Osteocyte (in vitro differentiated cells): Measurements from ENCODE around the gene MAPKBP1. TPM values are rescaled to one million over a fixed set of nuclear protein-coding genes. Genes with fewer than 3 reads are reported as not detected.

ENCODE experiments used
- DNase-seq: peaks from one replicate; pipeline ENCODE4 v3.0.0; 2021; ENCODE audit warnings: mixed read lengths; ENCODE audit not compliant: unreplicated experiment; ENCODE audit errors: extremely low spot score
- H3K27ac Mint-ChIP-seq: one replicate; pipeline ENCODE4 v1.8.0; 2021; ENCODE audit warnings: mild to moderate bottlenecking, mixed read lengths; ENCODE audit not compliant: unreplicated experiment
- H3K27me3 Mint-ChIP-seq: one replicate; pipeline ENCODE4 v1.8.0; 2021; ENCODE audit warnings: mixed read lengths; ENCODE audit not compliant: unreplicated experiment
- H3K36me3 Mint-ChIP-seq: one replicate; pipeline ENCODE4 v1.8.0; 2021; ENCODE audit warnings: mixed read lengths; ENCODE audit not compliant: unreplicated experiment
- H3K4me1 Mint-ChIP-seq: one replicate; pipeline ENCODE4 v1.8.0; 2021; ENCODE audit warnings: mixed read lengths; ENCODE audit not compliant: unreplicated experiment
- H3K4me3 Mint-ChIP-seq: one replicate; pipeline ENCODE4 v1.8.0; 2021; ENCODE audit warnings: mild to moderate bottlenecking, moderate library complexity, mixed read lengths; ENCODE audit not compliant: unreplicated experiment
- H3K9me3 Mint-ChIP-seq: one replicate; pipeline ENCODE4 v1.8.0; 2021; ENCODE audit warnings: mixed read lengths; ENCODE audit not compliant: unreplicated experiment
- CTCF ChIP-seq: fragments of 200-600 bp; sonication (generic); IDR thresholded peaks from 2 replicates; pipeline ENCODE4 v1.5.0; 2021; ENCODE audit warnings: antibody characterized with exemption, mild to moderate bottlenecking, moderate library complexity
- total RNA-seq: library from RNA; stranded (reverse); gene quantifications from 2 replicates; pipeline ENCODE4 v1.2.1, GENCODE V29; 2021

The MAPKBP1 gene
- total RNA-seq, 1 donor from 2014 or later: 34.2 TPM

DNA sequence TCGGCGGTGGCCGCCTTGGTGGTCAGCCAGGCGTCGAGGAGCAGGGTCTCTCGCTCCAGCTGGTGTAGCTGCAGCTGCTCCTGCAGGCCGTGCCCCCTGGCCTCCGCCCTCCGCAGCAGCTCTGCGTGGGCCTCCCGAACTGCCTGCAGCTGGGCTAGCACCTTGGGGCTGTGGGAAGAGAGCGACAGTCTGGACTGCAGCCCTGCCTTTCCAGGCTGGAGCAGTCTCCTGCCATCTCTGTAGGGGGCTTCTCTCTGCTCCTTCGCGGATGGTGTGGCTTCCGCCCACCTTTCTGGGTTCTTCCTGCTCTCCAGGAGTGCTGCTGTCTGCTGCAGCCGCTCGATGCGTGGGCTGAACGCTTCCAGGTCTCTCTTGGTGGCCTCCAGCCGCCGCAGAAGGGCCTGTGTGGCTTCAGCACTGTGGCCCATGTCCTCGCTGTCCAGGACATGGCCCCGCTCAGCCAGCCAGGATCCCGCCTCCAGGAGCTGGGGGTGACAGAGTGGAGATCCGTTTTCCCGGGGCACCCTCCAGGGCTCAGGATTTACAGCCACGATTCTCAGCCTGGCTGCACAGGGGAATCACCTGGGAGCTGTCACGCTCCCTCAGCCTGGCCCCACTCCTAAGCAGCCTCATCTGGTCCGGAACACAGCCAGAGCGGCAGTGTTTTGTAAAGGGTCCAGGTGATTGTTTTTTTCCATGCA is 81.1 kb downstream of the MAPKBP1 start:
- TF ChIP-seq CTCF: no peak
- Mint-ChIP-seq H3K27me3 (no peaks in the 10 kb centered on the region), H3K4me3 (no peak overlapping the region), H3K4me1 (no peaks in the 10 kb centered on the region), H3K9me3 (no peaks in the 10 kb centered on the region), H3K36me3 (no peaks in the 10 kb centered on the region), H3K27ac (no peak overlapping the region)
- no peak for DNase-seq

DNA sequence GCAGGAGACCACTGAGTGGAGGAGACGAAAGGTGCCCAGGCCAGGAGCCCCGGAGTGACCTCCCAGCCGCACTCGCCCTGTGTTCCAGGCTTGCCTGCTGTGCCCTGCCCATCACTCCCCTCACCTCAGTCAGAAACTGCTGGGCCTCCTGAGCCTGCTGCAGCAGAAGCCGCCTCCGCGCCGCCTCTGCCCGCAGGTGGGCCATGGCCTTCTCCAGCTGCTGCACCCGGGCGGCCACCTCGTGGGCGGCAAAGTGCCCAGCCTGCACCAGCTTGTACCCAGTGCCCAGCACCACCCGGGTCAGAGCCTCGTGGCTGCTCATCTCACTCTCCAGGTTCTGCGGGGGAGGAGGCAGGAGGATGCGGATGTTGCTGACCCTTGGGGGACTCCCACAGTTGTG is 82.0 kb downstream of the MAPKBP1 start:
- no peak for TF ChIP-seq CTCF

DNA sequence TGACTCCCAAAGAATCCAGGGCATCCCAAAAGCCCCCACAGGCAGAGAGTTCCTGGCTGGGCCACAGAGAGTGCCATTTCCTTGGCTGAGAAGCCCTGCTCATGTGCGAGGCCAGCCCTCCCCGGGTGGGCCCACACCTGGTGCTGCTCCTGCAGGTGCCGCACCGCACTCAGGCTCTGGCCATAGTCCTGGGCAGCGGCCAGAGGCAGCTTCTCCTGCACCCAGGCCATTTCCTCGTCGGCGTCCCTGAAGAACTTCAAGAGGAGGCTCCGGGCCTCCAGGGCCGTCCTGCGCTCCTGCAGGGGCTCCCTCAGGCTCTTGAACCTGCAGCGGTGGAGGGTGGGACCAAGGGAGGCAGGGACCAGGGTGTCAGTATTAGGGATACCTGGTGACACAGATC is 82.4 kb downstream of the MAPKBP1 start:
- no peaks in the 10 kb centered on the region for H3K4me1 Mint-ChIP-seq
- H3K27ac Mint-ChIP-seq: no peak overlapping the region
- no peak for DNase-seq
- no peak overlapping the region for H3K4me3 Mint-ChIP-seq
- no peaks in the 10 kb centered on the region for H3K36me3 Mint-ChIP-seq
- no peaks in the 10 kb centered on the region for H3K27me3 Mint-ChIP-seq
- no peak for TF ChIP-seq CTCF
- no peaks in the 10 kb centered on the region for H3K9me3 Mint-ChIP-seq

More for the DNA sequence above, 82.0 kb downstream of the MAPKBP1 start:
- H3K36me3 Mint-ChIP-seq: no peaks in the 10 kb centered on the region
- DNase-seq: no peak
- no peaks in the 10 kb centered on the region for H3K4me1 Mint-ChIP-seq
- no peak overlapping the region for H3K27ac Mint-ChIP-seq
- H3K9me3 Mint-ChIP-seq: no peaks in the 10 kb centered on the region
- H3K4me3 Mint-ChIP-seq: no peak overlapping the region
- H3K27me3 Mint-ChIP-seq: no peaks in the 10 kb centered on the region

DNA sequence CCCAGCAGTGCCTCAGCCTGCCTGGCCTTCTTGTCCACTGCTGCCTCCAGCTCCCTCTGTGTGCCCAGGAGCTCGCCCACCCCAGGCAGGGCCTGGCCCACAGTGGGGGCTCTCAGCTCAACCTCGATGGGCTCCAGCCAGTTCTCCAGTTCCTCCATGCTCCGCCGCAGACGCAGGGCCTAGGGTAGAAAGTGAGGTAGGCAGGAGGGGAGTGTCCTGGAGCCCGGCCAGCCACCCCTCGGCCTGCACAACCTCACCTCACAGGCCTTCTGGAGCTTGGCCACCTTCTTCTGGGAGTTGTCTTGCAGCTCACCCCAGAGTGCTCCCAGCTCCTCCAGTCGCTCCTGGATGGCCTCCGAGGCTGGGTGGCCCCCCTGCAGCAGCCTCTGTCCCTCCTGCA is 83.0 kb downstream of the MAPKBP1 start:
- no peak for DNase-seq
- H3K36me3 Mint-ChIP-seq: no peaks in the 10 kb centered on the region
- no peak for TF ChIP-seq CTCF
- H3K27ac Mint-ChIP-seq: no peak overlapping the region
- no peaks in the 10 kb centered on the region for H3K27me3 Mint-ChIP-seq
- H3K9me3 Mint-ChIP-seq: no peaks in the 10 kb centered on the region
- H3K4me1 Mint-ChIP-seq: no peaks in the 10 kb centered on the region
- H3K4me3 Mint-ChIP-seq: no peak overlapping the region

- H3K9me3 Mint-ChIP-seq: no peaks in the 10 kb centered on the region
- no peak overlapping the region for H3K27ac Mint-ChIP-seq
- H3K36me3 Mint-ChIP-seq: no peaks in the 10 kb centered on the region
- H3K27me3 Mint-ChIP-seq: no peaks in the 10 kb centered on the region
- TF ChIP-seq CTCF: no peak
- no peak overlapping the region for H3K4me3 Mint-ChIP-seq
- DNase-seq: no peak
- no peaks in the 10 kb centered on the region for H3K4me1 Mint-ChIP-seq
Measured at GRCh38 chr15:41858756-41859155, 84.5 kb downstream of the MAPKBP1 start.
